GM19468 (cell line): Measurements from ENCODE around the gene PCDHB12.
"Not testable (repeated sequence)": the region's sequence is repeated elsewhere in the genome, so short reads cannot be mapped to it uniquely, and the experiment has no call there.

Experiments used
- ATAC-seq: cut with Tn5 transposase; IDR thresholded peaks from one replicate; pipeline ENCODE4 v1.9.1; 2021; ENCODE audit warnings: mild to moderate bottlenecking, moderate library complexity, moderate number of reproducible peaks; ENCODE audit not compliant: unreplicated experiment; ENCODE audit errors: extremely low read depth

Gene PCDHB12

DNA sequence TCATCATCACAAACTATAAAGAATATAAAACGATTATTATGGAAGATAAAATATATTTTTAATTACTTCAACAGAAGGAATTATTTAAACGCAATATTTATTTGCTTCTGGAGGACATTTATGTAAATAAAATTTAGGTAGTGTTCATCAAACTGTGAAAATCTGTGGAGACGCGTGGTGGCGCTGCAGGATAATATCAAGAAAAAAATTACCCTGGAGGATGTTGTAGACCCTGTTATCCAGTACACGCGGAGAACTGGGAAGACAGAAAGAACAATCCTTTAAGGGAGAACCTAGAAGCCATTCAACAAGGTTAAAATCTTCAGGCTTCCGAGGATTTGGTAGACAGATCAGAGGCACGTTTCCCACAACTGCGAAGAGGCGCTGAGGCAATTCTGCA is at the start of gene PCDHB12:
Gene PCDHB12 (plus strand): TSS at position 242 of the 400 bp plus-strand sequence. CDS start 189 bp downstream, outside the sequence.
- ATAC-seq = no peak

DNA sequence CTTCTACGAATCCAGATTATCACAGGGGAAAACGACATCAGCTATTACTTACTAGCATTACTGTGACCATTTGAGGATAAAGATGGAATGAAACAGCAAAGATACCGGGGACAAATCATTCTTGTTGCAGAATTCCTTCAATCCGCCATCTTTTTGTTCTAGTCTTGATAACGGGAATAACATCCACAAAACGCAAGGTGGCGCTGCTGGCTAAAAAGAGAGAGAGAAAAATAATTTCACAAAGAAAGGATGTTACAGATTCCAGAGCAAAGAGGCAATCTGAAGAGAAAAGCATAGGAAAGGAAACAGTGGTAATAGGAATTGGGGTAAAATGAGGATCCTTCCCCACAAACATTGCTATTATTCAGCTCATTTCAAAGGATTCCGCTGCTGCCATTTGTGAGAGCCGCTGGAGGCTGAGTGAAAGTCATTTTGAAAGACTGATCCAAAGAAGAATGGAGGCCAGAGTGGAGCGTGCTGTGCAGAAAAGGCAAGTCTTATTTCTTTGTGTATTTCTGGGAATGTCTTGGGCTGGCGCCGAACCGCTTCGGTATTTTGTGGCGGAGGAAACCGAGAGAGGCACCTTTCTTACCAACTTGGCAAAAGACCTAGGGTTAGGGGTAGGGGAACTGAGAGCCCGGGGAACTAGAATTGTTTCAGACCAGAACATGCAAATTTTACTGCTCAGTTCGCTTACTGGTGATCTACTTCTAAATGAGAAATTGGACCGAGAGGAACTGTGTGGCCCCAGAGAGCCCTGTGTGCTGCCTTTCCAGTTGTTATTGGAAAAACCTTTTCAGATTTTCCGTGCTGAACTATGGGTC is 35.9 kb upstream of the PCDHB12 start, which contains the start of gene PCDHB7:
Gene PCDHB7 (plus strand): TSS at position 264 of the 824 bp plus-strand sequence. CDS start 192 bp downstream, at position 456.
- no peak for ATAC-seq

DNA sequence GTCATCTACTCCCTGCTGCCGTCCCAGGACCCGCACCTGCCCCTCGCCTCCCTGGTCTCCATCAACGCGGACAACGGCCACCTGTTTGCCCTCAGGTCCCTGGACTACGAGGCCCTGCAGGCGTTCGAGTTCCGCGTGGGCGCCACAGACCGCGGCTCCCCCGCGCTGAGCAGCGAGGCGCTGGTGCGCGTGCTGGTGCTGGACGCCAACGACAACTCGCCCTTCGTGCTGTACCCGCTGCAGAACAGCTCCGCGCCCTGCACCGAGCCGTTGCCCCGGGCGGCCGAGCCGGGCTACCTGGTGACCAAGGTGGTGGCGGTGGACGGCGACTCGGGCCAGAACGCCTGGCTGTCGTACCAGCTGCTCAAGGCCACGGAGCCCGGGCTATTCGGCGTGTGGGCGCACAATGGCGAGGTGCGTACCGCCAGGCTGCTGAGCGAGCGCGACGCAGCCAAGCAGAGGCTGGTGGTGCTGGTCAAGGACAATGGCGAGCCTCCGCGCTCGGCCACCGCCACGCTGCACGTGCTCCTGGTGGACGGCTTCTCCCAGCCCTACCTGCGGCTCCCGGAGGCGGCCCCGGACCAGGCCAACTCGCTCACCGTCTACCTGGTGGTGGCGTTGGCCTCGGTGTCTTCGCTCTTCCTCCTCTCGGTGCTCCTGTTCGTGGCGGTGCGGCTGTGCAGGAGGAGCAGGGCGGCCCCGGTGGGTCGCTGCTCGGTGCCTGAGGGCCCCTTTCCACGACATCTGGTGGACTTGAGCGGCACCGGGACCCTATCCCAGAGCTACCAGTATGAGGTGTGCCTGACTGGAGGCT is 34.0 kb upstream of the PCDHB12 start:
- not testable (repeated sequence) for ATAC-seq

DNA sequence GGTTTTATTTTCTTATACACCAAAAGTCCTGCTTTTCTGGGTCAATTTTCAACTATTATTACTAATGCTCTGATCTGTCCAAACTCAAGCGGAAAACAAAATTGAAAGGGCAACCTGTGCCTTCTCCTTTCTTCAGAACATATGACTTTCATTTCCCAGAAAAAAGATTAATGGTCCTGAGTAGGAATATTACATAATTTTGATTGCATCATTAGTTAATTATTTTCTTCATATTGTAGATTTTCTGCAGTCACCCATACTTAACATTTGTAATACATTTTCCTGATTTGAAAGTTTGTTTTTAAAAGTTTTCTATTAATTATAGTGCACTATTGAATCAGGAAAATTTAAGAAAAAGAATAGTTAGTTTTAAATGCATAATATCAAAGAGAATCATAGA is 32.6 kb upstream of the PCDHB12 start:
- ATAC-seq = no peak

DNA sequence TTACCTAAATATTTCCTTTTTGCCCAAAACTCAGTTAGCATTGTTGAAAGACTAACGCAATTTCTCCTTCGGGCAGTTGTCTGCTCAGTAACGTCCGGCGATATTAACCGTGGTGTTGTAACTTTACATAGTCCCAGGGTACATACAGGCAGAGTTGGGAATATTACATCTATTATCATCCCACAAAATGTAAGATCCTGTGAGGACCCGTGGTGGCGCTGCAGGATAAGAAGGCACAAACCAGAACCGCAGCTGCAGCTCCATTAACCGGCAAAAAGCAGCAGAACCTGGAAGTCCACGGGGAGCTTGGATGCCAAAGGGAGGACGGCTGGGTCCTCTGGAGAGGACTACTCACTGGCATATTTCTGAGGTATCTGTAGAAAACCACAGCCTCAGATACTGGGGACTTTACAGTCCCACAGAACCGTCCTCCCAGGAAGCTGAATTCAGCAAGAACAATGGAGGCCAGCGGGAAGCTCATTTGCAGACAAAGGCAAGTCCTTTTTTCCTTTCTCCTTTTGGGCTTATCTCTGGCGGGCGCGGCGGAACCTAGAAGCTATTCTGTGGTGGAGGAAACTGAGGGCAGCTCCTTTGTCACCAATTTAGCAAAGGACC is 30.8 kb upstream of the PCDHB12 start, which contains the start of gene PCDHB8:
Gene PCDHB8 (plus strand): TSS at position 214 of the 615 bp plus-strand sequence. CDS start 245 bp downstream, at position 459.
- ATAC-seq = not testable (repeated sequence)

DNA sequence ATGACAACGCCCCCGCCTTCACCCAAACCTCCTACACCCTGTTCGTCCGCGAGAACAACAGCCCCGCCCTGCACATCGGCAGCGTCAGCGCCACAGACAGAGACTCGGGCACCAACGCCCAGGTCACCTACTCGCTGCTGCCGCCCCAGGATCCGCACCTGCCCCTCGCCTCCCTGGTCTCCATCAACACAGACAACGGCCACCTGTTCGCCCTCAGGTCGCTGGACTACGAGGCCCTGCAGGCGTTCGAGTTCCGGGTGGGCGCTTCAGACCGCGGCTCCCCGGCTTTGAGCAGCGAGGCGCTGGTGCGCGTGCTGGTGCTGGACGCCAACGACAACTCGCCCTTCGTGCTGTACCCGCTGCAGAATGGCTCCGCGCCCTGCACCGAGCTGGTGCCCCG is 29.1 kb upstream of the PCDHB12 start:
- not testable (repeated sequence) for ATAC-seq

DNA sequence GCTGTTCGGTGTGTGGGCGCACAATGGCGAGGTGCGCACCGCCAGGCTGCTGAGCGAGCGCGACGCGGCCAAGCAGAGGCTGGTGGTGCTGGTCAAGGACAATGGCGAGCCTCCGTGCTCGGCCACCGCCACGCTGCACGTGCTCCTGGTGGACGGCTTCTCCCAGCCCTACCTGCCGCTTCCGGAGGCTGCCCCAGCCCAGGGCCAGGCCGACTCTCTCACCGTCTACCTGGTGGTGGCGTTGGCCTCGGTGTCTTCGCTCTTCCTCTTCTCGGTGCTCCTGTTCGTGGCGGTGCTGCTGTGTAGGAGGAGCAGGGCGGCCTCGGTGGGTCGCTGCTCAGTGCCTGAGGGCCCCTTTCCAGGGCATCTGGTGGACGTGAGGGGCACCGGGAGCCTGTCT is 28.6 kb upstream of the PCDHB12 start:
- ATAC-seq = not testable (repeated sequence)

DNA sequence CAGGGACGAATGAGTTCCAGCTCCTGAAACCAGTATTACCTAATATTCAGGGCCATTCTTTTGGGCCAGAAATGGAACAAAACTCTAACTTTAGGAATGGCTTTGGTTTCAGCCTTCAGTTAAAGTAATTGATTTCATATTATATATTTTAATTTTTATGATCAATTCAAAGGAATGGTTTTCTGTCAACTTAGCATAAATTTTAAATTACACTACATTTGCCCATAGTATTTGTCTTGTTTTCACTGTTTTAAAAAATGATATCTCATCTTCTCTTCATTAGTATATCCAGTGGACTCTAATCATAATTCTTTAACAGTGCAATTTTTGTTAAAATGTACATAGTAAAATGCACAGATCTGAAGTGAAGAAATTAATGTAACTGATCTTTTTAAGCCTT is 28.2 kb upstream of the PCDHB12 start:
- no peak for ATAC-seq

DNA sequence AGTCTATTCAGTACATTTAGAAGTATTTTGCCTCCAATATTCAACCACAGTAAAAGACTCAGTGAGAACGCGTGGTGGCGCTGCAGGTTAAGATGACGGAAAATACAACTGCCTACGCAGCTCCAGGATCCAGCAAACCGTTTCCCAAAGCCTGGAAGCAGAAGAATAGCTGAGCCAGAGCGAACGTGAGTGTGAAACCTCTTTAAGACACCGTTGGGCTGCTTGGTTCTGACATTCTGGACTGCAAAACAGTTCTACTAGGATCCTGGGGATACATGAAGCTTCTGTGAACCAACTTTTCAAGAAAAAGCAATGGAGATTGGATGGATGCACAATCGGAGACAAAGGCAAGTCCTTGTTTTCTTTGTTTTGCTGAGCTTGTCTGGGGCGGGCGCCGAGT is 26.3 kb upstream of the PCDHB12 start, which contains the start of gene PCDHB16:
Gene PCDHB16 (plus strand): TSS at position 140 of the 400 bp plus-strand sequence. CDS start 173 bp downstream, at position 313.
- ATAC-seq = no peak

DNA sequence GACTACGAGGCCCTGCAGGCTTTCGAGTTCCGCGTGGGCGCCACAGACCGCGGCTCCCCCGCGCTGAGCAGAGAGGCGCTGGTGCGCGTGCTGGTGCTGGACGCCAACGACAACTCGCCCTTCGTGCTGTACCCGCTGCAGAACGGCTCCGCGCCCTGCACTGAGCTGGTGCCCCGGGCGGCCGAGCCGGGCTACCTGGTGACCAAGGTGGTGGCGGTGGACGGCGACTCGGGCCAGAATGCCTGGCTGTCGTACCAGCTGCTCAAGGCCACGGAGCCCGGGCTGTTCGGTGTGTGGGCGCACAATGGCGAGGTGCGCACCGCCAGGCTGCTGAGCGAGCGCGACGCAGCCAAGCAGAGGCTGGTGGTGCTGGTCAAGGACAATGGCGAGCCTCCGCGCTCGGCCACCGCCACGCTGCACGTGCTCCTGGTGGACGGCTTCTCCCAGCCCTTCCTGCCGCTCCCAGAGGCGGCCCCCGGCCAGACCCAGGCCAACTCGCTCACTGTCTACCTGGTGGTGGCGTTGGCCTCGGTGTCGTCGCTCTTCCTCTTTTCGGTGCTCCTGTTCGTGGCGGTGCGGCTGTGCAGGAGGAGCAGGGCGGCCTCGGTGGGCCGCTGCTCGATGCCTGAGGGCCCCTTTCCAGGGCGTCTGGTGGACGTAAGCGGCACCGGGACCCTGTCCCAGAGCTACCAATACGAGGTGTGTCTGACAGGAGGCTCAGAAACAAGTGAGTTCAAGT is 24.2 kb upstream of the PCDHB12 start:
- not testable (repeated sequence) for ATAC-seq

DNA sequence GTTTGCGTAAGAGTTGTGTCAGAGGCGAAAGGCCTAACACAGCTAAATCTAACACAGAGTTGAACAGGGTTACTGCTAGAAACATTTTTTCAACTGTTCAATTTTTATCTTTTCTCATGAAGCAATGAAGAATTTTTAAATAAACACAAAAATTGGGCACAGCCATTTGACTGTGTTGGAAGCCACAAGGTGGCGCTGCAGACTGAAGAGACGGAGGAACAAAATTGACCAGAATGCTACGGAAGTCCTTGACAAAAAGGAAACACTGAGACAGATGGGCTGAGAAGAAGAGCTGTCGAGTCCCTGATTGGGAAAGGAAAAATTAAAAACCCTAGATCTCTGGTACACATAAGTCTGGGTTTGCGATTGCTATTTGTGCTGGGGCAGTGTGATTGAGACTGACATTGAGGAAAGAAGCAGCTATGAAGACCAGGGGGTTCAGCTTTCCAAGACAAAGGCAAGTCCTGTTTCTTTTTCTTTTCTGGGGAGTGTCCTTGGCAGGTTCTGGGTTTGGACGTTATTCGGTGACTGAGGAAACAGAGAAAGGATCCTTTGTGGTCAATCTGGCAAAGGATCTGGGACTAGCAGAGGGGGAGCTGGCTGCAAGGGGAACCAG is 21.5 kb upstream of the PCDHB12 start, which contains the start of gene PCDHB9:
Gene PCDHB9 (plus strand): TSS at position 265 of the 616 bp plus-strand sequence. CDS start 158 bp downstream, at position 423.
- no peak for ATAC-seq

DNA sequence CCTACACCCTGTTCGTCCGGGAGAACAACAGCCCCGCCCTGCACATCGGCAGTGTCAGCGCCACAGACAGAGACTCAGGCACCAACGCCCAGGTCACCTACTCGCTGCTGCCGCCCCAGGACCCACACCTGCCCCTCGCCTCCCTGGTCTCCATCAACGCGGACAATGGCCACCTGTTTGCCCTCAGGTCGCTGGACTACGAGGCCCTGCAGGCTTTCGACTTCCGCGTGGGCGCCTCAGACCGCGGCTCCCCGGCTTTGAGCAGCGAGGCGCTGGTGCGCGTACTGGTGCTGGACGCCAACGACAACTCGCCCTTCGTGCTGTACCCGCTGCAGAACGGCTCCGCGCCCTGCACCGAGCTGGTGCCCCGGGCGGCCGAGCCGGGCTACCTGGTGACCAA is 19.8 kb upstream of the PCDHB12 start:
- not testable (repeated sequence) for ATAC-seq

DNA sequence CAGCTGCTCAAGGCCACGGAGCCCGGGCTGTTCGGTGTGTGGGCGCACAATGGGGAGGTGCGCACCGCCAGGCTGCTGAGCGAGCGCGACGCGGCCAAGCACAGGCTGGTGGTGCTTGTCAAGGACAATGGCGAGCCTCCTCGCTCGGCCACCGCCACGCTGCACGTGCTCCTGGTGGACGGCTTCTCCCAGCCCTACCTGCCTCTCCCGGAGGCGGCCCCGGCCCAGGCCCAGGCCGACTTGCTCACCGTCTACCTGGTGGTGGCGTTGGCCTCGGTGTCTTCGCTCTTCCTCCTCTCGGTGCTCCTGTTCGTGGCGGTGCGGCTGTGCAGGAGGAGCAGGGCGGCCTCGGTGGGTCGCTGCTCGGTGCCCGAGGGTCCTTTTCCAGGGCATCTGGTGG is 19.4 kb upstream of the PCDHB12 start:
- ATAC-seq = not testable (repeated sequence)

DNA sequence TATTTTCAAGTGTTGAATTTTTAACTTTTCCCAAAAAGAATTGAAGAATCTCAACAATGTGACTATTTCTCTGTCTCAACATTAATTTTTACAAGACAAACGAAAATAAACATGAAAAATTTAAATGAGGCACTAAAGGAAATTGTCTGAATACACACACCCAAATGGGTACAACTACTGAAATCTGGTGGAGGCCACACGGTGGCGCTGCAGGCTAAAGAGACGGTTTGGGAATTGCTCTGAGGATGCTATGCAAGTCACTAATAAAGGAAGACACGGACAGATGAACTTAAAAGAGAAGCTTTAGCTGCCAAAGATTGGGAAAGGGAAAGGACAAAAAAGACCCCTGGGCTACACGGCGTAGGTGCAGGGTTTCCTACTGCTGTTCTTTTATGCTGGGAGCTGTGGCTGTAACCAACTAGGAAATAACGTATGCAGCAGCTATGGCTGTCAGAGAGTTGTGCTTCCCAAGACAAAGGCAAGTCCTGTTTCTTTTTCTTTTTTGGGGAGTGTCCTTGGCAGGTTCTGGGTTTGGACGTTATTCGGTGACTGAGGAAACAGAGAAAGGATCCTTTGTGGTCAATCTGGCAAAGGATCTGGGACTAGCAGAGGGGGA is 16.3 kb upstream of the PCDHB12 start, which contains the start of gene PCDHB10:
Gene PCDHB10 (plus strand): TSS at position 244 of the 616 bp plus-strand sequence. CDS start 200 bp downstream, at position 444.
- ATAC-seq = no peak

DNA sequence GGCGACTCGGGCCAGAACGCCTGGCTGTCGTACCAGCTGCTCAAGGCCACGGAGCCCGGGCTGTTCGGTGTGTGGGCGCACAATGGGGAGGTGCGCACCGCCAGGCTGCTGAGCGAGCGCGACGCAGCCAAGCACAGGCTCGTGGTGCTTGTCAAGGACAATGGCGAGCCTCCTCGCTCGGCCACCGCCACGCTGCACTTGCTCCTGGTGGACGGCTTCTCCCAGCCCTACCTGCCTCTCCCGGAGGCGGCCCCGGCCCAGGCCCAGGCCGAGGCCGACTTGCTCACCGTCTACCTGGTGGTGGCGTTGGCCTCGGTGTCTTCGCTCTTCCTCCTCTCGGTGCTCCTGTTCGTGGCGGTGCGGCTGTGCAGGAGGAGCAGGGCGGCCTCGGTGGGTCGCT is 14.2 kb upstream of the PCDHB12 start:
- not testable (repeated sequence) for ATAC-seq

DNA sequence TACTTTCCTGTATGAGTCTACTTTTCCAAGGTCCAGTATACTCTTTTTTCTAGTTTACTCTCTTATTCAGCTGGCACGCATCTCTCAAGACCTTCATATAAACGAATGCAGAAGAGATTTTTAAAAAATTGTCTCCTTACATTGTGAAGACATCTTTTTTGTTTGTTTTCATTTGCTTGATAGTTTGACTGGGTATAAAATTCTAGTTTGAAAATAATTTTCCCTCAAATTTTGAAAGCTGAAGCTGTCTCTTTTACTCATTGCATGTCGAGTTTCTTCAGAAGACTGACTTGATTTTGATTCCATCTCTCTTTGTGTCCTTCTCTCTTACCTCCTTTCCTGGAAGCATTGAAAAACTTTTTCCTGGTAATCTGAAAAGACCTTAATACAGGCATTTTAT is 12.2 kb upstream of the PCDHB12 start:
- no peak for ATAC-seq

DNA sequence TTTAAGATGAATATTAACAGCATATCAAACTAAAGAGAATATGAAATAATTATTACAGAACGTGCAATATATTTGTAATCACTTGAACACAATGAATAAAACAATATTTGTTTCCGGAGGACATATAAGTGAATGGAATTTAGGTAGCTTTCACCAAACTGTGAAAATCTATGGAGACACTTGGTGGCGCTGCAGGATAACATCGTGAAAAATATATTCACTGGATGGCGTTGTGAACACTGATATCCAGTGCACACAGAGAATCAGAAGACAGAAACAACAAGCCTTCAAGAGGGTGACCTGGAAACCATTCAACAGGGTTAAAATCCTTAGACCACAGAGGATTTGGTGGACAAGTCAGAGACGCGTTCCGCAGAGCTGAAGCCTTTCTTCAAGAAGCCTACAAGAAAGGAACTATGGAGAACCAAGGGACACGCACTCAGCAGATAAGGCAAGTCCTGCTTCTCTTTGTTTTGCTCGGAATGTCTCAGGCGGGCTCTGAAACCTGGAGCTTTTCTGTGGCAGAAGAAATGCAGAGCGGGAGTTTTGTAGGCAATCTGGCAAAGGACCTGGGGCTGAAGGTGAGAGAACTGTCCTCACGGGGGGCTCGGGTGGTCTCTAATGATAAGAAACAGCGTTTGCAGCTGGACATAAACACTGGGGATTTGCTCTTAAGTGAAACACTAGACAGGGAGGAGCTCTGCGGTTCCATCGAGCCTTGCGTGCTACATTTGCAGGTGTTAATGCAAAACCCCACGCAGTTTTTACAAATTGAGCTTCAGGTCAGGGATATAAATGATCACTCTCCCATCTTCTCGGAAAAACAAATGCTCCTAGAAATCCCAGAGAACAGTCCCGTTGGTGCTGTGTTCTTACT is 8.9 kb upstream of the PCDHB12 start, which contains the start of gene PCDHB11:
Gene PCDHB11 (plus strand): TSS at position 269 of the 877 bp plus-strand sequence. CDS start 148 bp downstream, at position 417.
- no peak for ATAC-seq
